NCI-H2227 (cell line): ENCODE data around the gene CPLX1.
"Not testable (repeated sequence)": the region's sequence is repeated elsewhere in the genome, so short reads cannot be mapped to it uniquely, and the experiment has no call there.

ENCODE experiments used
- DNase-seq: peaks from one replicate; lab custom pipeline; 2025; ENCODE audit not compliant: unreplicated experiment; lab: John Stamatoyannopoulos, UW

Gene CPLX1

GRCh38 chr4:821181-821591 is 4.7 kb downstream of the CPLX1 start:
- no peak for DNase-seq

- no peak for DNase-seq
Measured at GRCh38 chr4:820230-821172, 5.4 kb downstream of the CPLX1 start.

- no peak for DNase-seq
Measured at GRCh38 chr4:819401-820229, 6.3 kb downstream of the CPLX1 start.

- no peak for DNase-seq
Measured at GRCh38 chr4:818106-818921, 7.6 kb downstream of the CPLX1 start.

- DNase-seq = peak; percentile 9
Measured at GRCh38 chr4:815464-816146, 10.3 kb downstream of the CPLX1 start.

- no peak for DNase-seq
Measured at GRCh38 chr4:814312-814850, 11.5 kb downstream of the CPLX1 start.

GRCh38 chr4:813900-814299 is 12.0 kb downstream of the CPLX1 start:
- DNase-seq = no peak

GRCh38 chr4:808860-809570 is 16.9 kb downstream of the CPLX1 start:
- DNase-seq = no peak

- DNase-seq = no peak
Measured at GRCh38 chr4:807792-808191, 18.1 kb downstream of the CPLX1 start.

GRCh38 chr4:806979-807378 is 18.9 kb downstream of the CPLX1 start:
- not testable (repeated sequence) for DNase-seq

GRCh38 chr4:804804-805203 is 21.1 kb downstream of the CPLX1 start:
- DNase-seq = no peak

- DNase-seq = no peak
Measured at GRCh38 chr4:803884-804283, 22.0 kb downstream of the CPLX1 start.

- no peak for DNase-seq
Measured at GRCh38 chr4:801436-802124, 24.3 kb downstream of the CPLX1 start.

GRCh38 chr4:797066-797465 is 28.9 kb downstream of the CPLX1 start:
- DNase-seq = no peak

GRCh38 chr4:796206-796605 is 29.7 kb downstream of the CPLX1 start:
- no peak for DNase-seq

GRCh38 chr4:795726-796119 is 30.2 kb downstream of the CPLX1 start:
- DNase-seq = no peak

GRCh38 chr4:794900-795725 is 30.8 kb downstream of the CPLX1 start:
- no peak for DNase-seq

- no peak for DNase-seq
Measured at GRCh38 chr4:793941-794621, 31.8 kb downstream of the CPLX1 start.
